Adipocyte (in vitro differentiated cells): Measurements from ENCODE around the gene CASKIN1.
"Not testable (repeated sequence)": the region's sequence is repeated elsewhere in the genome, so short reads cannot be mapped to it uniquely, and the experiment has no call there.

ENCODE experiments used
- DNase-seq: peaks from one replicate; pipeline ENCODE4 v3.0.0-alpha.2; 2015; ENCODE audit warnings: low read depth
- H3K27me3 ChIP-seq: replicated peaks from 2 replicates; pipeline ENCODE4 v1.7.0; 2013; ENCODE audit warnings: mild to moderate bottlenecking, low read length, moderate library complexity; ENCODE audit not compliant: control insufficient read depth, insufficient read depth
- H3K36me3 ChIP-seq: 2 replicates; pipeline ENCODE4 v1.7.0; 2013; ENCODE audit warnings: low read length, mild to moderate bottlenecking, moderate library complexity; ENCODE audit not compliant: control insufficient read depth, insufficient read depth, severe bottlenecking
- H3K4me1 ChIP-seq: 2 replicates; pipeline ENCODE4 v1.7.0; 2013; ENCODE audit warnings: mild to moderate bottlenecking, low read length, moderate library complexity; ENCODE audit not compliant: control insufficient read depth, insufficient read depth
- H3K4me3 ChIP-seq: 2 replicates; pipeline ENCODE4 v1.7.0; 2013; ENCODE audit warnings: mild to moderate bottlenecking, low read length, moderate library complexity
- H3K9ac ChIP-seq: 2 replicates; pipeline ENCODE4 v1.7.0; 2013; ENCODE audit warnings: mild to moderate bottlenecking, low read length, moderate library complexity
- H3K9me3 ChIP-seq: 2 replicates; pipeline ENCODE4 v1.7.0; 2013; ENCODE audit warnings: mild to moderate bottlenecking, low read length, moderate library complexity; ENCODE audit not compliant: control insufficient read depth

Gene CASKIN1

GRCh38 chr16:2196162-2196980, at the start of gene CASKIN1:
TSS of gene CASKIN1 (minus strand) at chr16:2196605. CDS start at chr16:2196432, 173 bp downstream.
- H3K4me1 ChIP-seq: no peaks in the 10 kb centered on the region
- DNase-seq: peak; percentile 66
- peaks cover 54% of the 10 kb centered on the region for H3K27me3 ChIP-seq
- no peak within 1 kb of the TSS for H3K4me3 ChIP-seq
- peaks cover 9% of the 10 kb centered on the region for H3K9me3 ChIP-seq
- H3K9ac ChIP-seq: no peak within 1 kb of the TSS
- H3K36me3 ChIP-seq: no peaks in the 10 kb centered on the region

- Histone ChIP-seq H3K4me1 (peaks cover under 1% of the 10 kb centered on the region), H3K4me3 (no peak overlapping the region), H3K9me3 (no peaks in the 10 kb centered on the region), H3K36me3 (peaks cover 49% of the 10 kb centered on the region), H3K27me3 (no peaks in the 10 kb centered on the region), H3K9ac (no peak overlapping the region)
- no peak for DNase-seq
Observed at GRCh38 chr16:2244926-2245795, 48.8 kb upstream of the CASKIN1 start.

- Histone ChIP-seq H3K9me3 (no peaks in the 10 kb centered on the region), H3K27me3 (no peaks in the 10 kb centered on the region), H3K4me3 (no peak overlapping the region), H3K36me3 (peaks cover 52% of the 10 kb centered on the region), H3K9ac (no peak overlapping the region), H3K4me1 (peaks cover 4% of the 10 kb centered on the region)
- no peak for DNase-seq
Observed at GRCh38 chr16:2244301-2244700, 47.9 kb upstream of the CASKIN1 start.

GRCh38 chr16:2243781-2244180, 47.4 kb upstream of the CASKIN1 start:
- Histone ChIP-seq H3K27me3 (no peaks in the 10 kb centered on the region), H3K36me3 (peaks cover 52% of the 10 kb centered on the region), H3K9me3 (no peaks in the 10 kb centered on the region), H3K4me3 (no peak overlapping the region), H3K9ac (no peak overlapping the region), H3K4me1 (peaks cover 8% of the 10 kb centered on the region)
- DNase-seq: no peak

- Histone ChIP-seq H3K9ac (no peak overlapping the region), H3K4me1 (peaks cover 15% of the 10 kb centered on the region), H3K4me3 (no peak overlapping the region), H3K36me3 (peaks cover 52% of the 10 kb centered on the region), H3K9me3 (no peaks in the 10 kb centered on the region), H3K27me3 (no peaks in the 10 kb centered on the region)
- no peak for DNase-seq
Observed at GRCh38 chr16:2243031-2243528, 46.7 kb upstream of the CASKIN1 start.

- H3K9me3 ChIP-seq: no peaks in the 10 kb centered on the region
- H3K4me1 ChIP-seq: peaks cover 15% of the 10 kb centered on the region
- DNase-seq: no peak
- H3K9ac ChIP-seq: no peak overlapping the region
- H3K4me3 ChIP-seq: no peak overlapping the region
- H3K27me3 ChIP-seq: no peaks in the 10 kb centered on the region
- H3K36me3 ChIP-seq: peaks cover 52% of the 10 kb centered on the region
Observed at GRCh38 chr16:2242598-2242997, 46.2 kb upstream of the CASKIN1 start.

GRCh38 chr16:2240331-2240730, 43.9 kb upstream of the CASKIN1 start:
- H3K9me3 ChIP-seq, H3K27me3 ChIP-seq, H3K4me3 ChIP-seq, H3K9ac ChIP-seq, DNase-seq: not testable (repeated sequence)
- Histone ChIP-seq H3K36me3 (peaks cover 39% of the 10 kb centered on the region), H3K4me1 (peaks cover 19% of the 10 kb centered on the region)

GRCh38 chr16:2238838-2239675, 42.7 kb upstream of the CASKIN1 start:
- Histone ChIP-seq H3K9me3 (no peaks in the 10 kb centered on the region), H3K27me3 (no peaks in the 10 kb centered on the region), H3K4me3 (no peak overlapping the region), H3K9ac (no peak overlapping the region), H3K4me1 (peaks cover 19% of the 10 kb centered on the region), H3K36me3 (peaks cover 37% of the 10 kb centered on the region)
- DNase-seq: no peak

GRCh38 chr16:2238150-2238837, 41.9 kb upstream of the CASKIN1 start:
- Histone ChIP-seq H3K4me1 (peaks cover 19% of the 10 kb centered on the region), H3K9ac (no peak overlapping the region), H3K4me3 (no peak overlapping the region), H3K36me3 (peaks cover 37% of the 10 kb centered on the region), H3K27me3 (no peaks in the 10 kb centered on the region), H3K9me3 (no peaks in the 10 kb centered on the region)
- no peak for DNase-seq

GRCh38 chr16:2237493-2238149, 41.2 kb upstream of the CASKIN1 start:
- no peaks in the 10 kb centered on the region for H3K9me3 ChIP-seq
- H3K4me3 ChIP-seq: no peak overlapping the region
- H3K36me3 ChIP-seq: peaks cover 37% of the 10 kb centered on the region
- no peak for DNase-seq
- no peaks in the 10 kb centered on the region for H3K27me3 ChIP-seq
- H3K9ac ChIP-seq: no peak overlapping the region
- peaks cover 19% of the 10 kb centered on the region for H3K4me1 ChIP-seq
